ENCODE measurements around the gene STEAP4.

DNA sequence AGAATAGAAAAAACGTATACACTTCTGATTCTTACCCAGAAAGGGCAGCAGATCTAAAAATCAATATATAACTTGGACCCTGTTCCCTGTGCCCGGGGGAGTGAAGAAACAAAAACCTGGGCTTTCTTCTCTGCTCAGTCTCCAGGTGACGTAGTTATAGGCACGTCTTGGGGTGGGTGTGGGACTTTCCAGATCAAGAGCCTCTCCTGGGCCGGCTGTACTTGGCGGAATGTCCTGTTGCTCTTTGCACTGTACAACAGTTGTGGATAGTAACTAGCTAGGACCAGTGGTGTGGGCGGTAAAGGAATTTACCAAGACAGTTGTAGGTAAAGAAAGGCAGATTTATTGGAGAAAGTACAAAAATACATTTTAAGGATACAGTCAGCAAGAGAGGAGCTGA, 40.4 kb upstream of the STEAP4 start:
- TF ChIP-seq POLR2A (IDR thresholded peaks at IDR 0.05) = no peak
- TF ChIP-seq, protein P1, sequence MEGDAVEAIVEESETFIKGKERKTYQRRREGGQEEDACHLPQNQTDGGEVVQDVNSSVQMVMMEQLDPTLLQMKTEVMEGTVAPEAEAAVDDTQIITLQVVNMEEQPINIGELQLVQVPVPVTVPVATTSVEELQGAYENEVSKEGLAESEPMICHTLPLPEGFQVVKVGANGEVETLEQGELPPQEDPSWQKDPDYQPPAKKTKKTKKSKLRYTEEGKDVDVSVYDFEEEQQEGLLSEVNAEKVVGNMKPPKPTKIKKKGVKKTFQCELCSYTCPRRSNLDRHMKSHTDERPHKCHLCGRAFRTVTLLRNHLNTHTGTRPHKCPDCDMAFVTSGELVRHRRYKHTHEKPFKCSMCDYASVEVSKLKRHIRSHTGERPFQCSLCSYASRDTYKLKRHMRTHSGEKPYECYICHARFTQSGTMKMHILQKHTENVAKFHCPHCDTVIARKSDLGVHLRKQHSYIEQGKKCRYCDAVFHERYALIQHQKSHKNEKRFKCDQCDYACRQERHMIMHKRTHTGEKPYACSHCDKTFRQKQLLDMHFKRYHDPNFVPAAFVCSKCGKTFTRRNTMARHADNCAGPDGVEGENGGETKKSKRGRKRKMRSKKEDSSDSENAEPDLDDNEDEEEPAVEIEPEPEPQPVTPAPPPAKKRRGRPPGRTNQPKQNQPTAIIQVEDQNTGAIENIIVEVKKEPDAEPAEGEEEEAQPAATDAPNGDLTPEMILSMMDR (IDR thresholded peaks at IDR 0.05) = no peak
